Measurements from ENCODE around the gene GGA3.

Gene GGA3

GRCh38 chr17:75194879-75195278, 66.5 kb downstream of the GGA3 start:
- no peak for TF ChIP-seq CTCF (IDR thresholded peaks at IDR 0.05; ENCODE audit: control insufficient read depth, extremely low read depth, insufficient read depth)
- no peak for DNase-seq (ENCODE audit: low read depth)
- no peak overlapping the region for H3K4me3 ChIP-seq (ENCODE audit: low read depth, low read length)

- H3K4me3 ChIP-seq (ENCODE audit: low read depth, low read length): no peak overlapping the region
- DNase-seq (ENCODE audit: low read depth): no peak
- no peak for TF ChIP-seq CTCF (IDR thresholded peaks at IDR 0.05; ENCODE audit: control insufficient read depth, extremely low read depth, insufficient read depth)
These were observed 69.8 kb downstream of the GGA3 start for GRCh38 chr17:75191584-75191983.

DNA sequence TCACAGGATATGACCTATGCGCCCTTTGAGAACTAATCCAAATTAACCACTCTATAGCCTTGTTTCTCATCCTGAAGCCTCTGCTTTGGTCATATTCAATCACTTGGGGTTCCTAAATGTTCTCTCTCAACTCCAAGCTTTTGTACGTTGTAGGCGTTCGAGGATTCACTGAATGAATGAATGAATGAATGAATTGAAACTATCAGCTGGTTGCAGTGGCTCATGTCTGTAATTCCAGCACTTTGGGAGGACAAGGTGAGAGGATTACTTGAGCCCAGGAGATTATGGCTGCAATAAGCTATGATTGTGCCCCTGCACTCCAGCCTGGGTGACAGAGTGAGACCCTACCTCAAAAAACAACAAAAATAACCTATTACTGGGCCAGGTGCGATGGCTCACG, 72.8 kb downstream of the GGA3 start:
- no peak for DNase-seq (ENCODE audit: low read depth)
- no peak overlapping the region for H3K4me3 ChIP-seq (ENCODE audit: low read depth, low read length)
- TF ChIP-seq CTCF (IDR thresholded peaks at IDR 0.05; ENCODE audit: control insufficient read depth, extremely low read depth, insufficient read depth): no peak

Measured in LNCaP clone FGC (cell line).